ENCODE results near the gene POLR2L.

Gene POLR2L

GRCh38 chr11:808427-809286 is 33.7 kb downstream of the POLR2L start:
- no peak for DNase-seq

- no peak for DNase-seq
These were observed 37.7 kb downstream of the POLR2L start for GRCh38 chr11:804599-804964.

- no peak for DNase-seq
These were observed 38.3 kb downstream of the POLR2L start for GRCh38 chr11:803770-804598.

GRCh38 chr11:803467-803742 is 38.9 kb downstream of the POLR2L start:
- DNase-seq, result no peak

- no peak for DNase-seq
These were observed 39.4 kb downstream of the POLR2L start for GRCh38 chr11:802693-803466.

GRCh38 chr11:802018-802617 is 40.2 kb downstream of the POLR2L start:
- DNase-seq, result no peak

GRCh38 chr11:801097-801780 is 41.1 kb downstream of the POLR2L start:
- DNase-seq, result no peak

- DNase-seq, result no peak
These were observed 41.9 kb downstream of the POLR2L start for GRCh38 chr11:800473-800872.

GRCh38 chr11:799641-800316 is 42.5 kb downstream of the POLR2L start:
- DNase-seq, result no peak

GRCh38 chr11:798093-798713 is 44.1 kb downstream of the POLR2L start, which contains the start of gene SLC25A22:
Gene SLC25A22, minus strand, starts transcription at chr11:798281. Its CDS starts 3,275 bp downstream, at chr11:795006.
- DNase-seq, result peak; percentile 75

- peak; percentile 82 for DNase-seq
These were observed 44.8 kb downstream of the POLR2L start for GRCh38 chr11:797296-798092.

- DNase-seq, result no peak
These were observed 45.6 kb downstream of the POLR2L start for GRCh38 chr11:796565-797295.

- DNase-seq, result peak; percentile 59
These were observed 46.4 kb downstream of the POLR2L start for GRCh38 chr11:795634-796564.

GRCh38 chr11:794766-795633 is 47.3 kb downstream of the POLR2L start:
- DNase-seq, result no peak

GRCh38 chr11:794013-794765 is 48.1 kb downstream of the POLR2L start:
- DNase-seq, result no peak

- DNase-seq, result no peak
These were observed 48.8 kb downstream of the POLR2L start for GRCh38 chr11:793556-793955.

- DNase-seq, result no peak
These were observed 49.5 kb downstream of the POLR2L start for GRCh38 chr11:792873-793272.
